Mesenchymal stem cell (in vitro differentiated cells and primary cell): ENCODE results near the gene IL36G.

Experiments used
- DNase-seq: peaks from one replicate; pipeline ENCODE4 v3.0.0-alpha.2; 2013
- H2AFZ ChIP-seq: one replicate; pipeline ENCODE4 v1.6.1; 2013; ENCODE audit warnings: low read depth, mild to moderate bottlenecking, control low read depth, inconsistent platforms, low read length, moderate library complexity
- H2AK5ac ChIP-seq: 2 replicates; pipeline ENCODE4 v1.6.1; 2013; ENCODE audit warnings: low read length, moderate library complexity, mild to moderate bottlenecking, inconsistent platforms; ENCODE audit not compliant: severe bottlenecking
- H2BK120ac ChIP-seq: one replicate; pipeline ENCODE4 v1.6.1; 2013; ENCODE audit warnings: low read depth, mild to moderate bottlenecking, inconsistent platforms, low read length, moderate library complexity
- H2BK12ac ChIP-seq, 2 experiments: one replicate each; pipeline ENCODE4 v1.6.1; 2013; ENCODE audit warnings: inconsistent platforms in 2 of 2, low read length in 2 of 2, mild to moderate bottlenecking in 2 of 2, moderate library complexity in 2 of 2, control low read depth in 1 of 2
- H2BK15ac ChIP-seq: one replicate; pipeline ENCODE4 v1.6.1; 2013; ENCODE audit warnings: mild to moderate bottlenecking, low read depth, inconsistent platforms; ENCODE audit not compliant: poor library complexity, severe bottlenecking
- H2BK5ac ChIP-seq: 2 replicates; pipeline ENCODE4 v1.6.1; 2013; ENCODE audit warnings: low read depth, mild to moderate bottlenecking, low read length, control low read depth, inconsistent platforms; ENCODE audit not compliant: poor library complexity, severe bottlenecking
- H3K14ac ChIP-seq, 2 experiments: one replicate each; pipeline ENCODE4 v1.6.1; 2013; ENCODE audit warnings: inconsistent platforms in 2 of 2, low read length in 2 of 2, control low read depth in 1 of 2, mild to moderate bottlenecking in 1 of 2, moderate library complexity in 1 of 2
- H3K18ac ChIP-seq, 2 experiments: one replicate each; pipeline ENCODE4 v1.6.1; 2013; ENCODE audit warnings: inconsistent platforms in 2 of 2, low read length in 2 of 2, control low read depth in 1 of 2, low read depth in 1 of 2, mild to moderate bottlenecking in 1 of 2
- H3K23ac ChIP-seq, 2 experiments: one replicate each; pipeline ENCODE4 v1.6.1; 2013; ENCODE audit warnings: inconsistent platforms in 2 of 2, low read length in 2 of 2, mild to moderate bottlenecking in 2 of 2, moderate library complexity in 2 of 2, control low read depth in 1 of 2
- H3K27ac ChIP-seq: 2 replicates; pipeline ENCODE4 v1.5.1; 2013; ENCODE audit warnings: mild to moderate bottlenecking, moderate library complexity, low read length, control low read depth, inconsistent platforms; ENCODE audit not compliant: poor library complexity, severe bottlenecking
- H3K27me3 ChIP-seq, 2 experiments: 2 replicates each; pipeline versions ENCODE4 v1.6.1 to v1.7.0; 2013; ENCODE audit warnings: low read length in 2 of 2, mild to moderate bottlenecking in 2 of 2, moderate library complexity in 2 of 2, control low read depth in 1 of 2, inconsistent platforms in 1 of 2; ENCODE audit not compliant: control insufficient read depth in 1 of 2, insufficient read depth in 1 of 2
- H3K36me3 ChIP-seq, 2 experiments: 2 replicates each; pipeline versions ENCODE4 v1.6.1 to v1.7.0; 2013; ENCODE audit warnings: low read length in 2 of 2, control low read depth in 1 of 2, inconsistent platforms in 1 of 2, low read depth in 1 of 2, mild to moderate bottlenecking in 1 of 2; ENCODE audit not compliant: insufficient read depth in 2 of 2, control insufficient read depth in 1 of 2
- H3K4ac ChIP-seq, 2 experiments: one replicate each; pipeline ENCODE4 v1.6.1; 2013; ENCODE audit warnings: inconsistent platforms in 2 of 2, low read length in 2 of 2, mild to moderate bottlenecking in 2 of 2, moderate library complexity in 2 of 2, control low read depth in 1 of 2, low read depth in 1 of 2
- H3K4me1 ChIP-seq: 2 replicates; pipeline ENCODE4 v1.6.1; 2013; ENCODE audit warnings: low read depth, low read length, control low read depth; ENCODE audit not compliant: control insufficient read depth, insufficient read depth
- H3K4me2 ChIP-seq: 2 replicates; pipeline ENCODE4 v1.6.1; 2013; ENCODE audit warnings: low read length, mild to moderate bottlenecking, inconsistent platforms; ENCODE audit not compliant: poor library complexity, severe bottlenecking
- H3K4me3 ChIP-seq, 2 experiments: 2 replicates each; pipeline versions ENCODE4 v1.5.1 to v1.7.0; 2013; ENCODE audit warnings: low read length in 2 of 2, mild to moderate bottlenecking in 2 of 2, control low read depth in 1 of 2, low read depth in 1 of 2; ENCODE audit not compliant: insufficient read depth in 1 of 2
- H3K79me1 ChIP-seq: replicated peaks from 2 replicates; pipeline ENCODE4 v1.6.1; 2013; ENCODE audit warnings: mild to moderate bottlenecking, control low read depth, low read length, inconsistent platforms; ENCODE audit not compliant: poor library complexity, severe bottlenecking
- H3K9ac ChIP-seq: 2 replicates; pipeline ENCODE4 v1.7.0; 2013; ENCODE audit warnings: mild to moderate bottlenecking, low read length, moderate library complexity
- H3K9me3 ChIP-seq: 2 replicates; pipeline ENCODE4 v1.7.0; 2013; ENCODE audit warnings: mild to moderate bottlenecking, low read length; ENCODE audit not compliant: control insufficient read depth
- H4K8ac ChIP-seq: one replicate; pipeline ENCODE4 v1.6.1; 2013; ENCODE audit warnings: inconsistent platforms, mild to moderate bottlenecking, low read length, moderate library complexity
- H4K91ac ChIP-seq: one replicate; pipeline ENCODE4 v1.6.1; 2013; ENCODE audit warnings: mild to moderate bottlenecking, low read length, inconsistent platforms
- WGBS: methylation state at CpG from one replicate; pipeline ENCODE4 v1.1.7; 2013; ENCODE audit warnings: mixed read lengths; 5-methylcytosine and 5-hydroxymethylcytosine counted together

The IL36G gene

GRCh38 chr2:112938904-112939303, 38.9 kb upstream of the IL36G start:
- Histone ChIP-seq H4K8ac (no peak overlapping the region), H2AFZ (no peak overlapping the region), H2BK15ac (no peak overlapping the region), H3K9me3 (no peaks in the 10 kb centered on the region), H3K27me3 (peaks cover 11 to 27% of the 10 kb centered on the region in 2 experiments), H2BK120ac (no peak overlapping the region), H4K91ac (peak overlapping the region; percentile 73), H3K4ac (no peak overlapping the region), H3K79me1 (no peaks in the 10 kb centered on the region), H3K23ac (no peak overlapping the region), H3K4me2 (no peak overlapping the region), H3K14ac (no peak overlapping the region), H3K36me3 (no peaks in the 10 kb centered on the region), H3K4me1 (peaks cover 4% of the 10 kb centered on the region), H3K9ac (no peak overlapping the region), H2BK5ac (no peak overlapping the region), H3K4me3 (no peak overlapping the region), H3K27ac (no peak overlapping the region), H3K18ac (no peak overlapping the region), H2BK12ac (no peak overlapping the region), H2AK5ac (no peak overlapping the region)
- DNase-seq = peak; percentile 17
- 88% methylated on average over 5 of the region's 5 CpGs for WGBS

GRCh38 chr2:112939425-112939824, 38.4 kb upstream of the IL36G start:
- no peaks in the 10 kb centered on the region for H3K36me3 ChIP-seq
- H3K4me3 ChIP-seq = no peak overlapping the region
- H3K27me3 ChIP-seq = peaks cover 11 to 27% of the 10 kb centered on the region in 2 experiments
- peaks cover 4% of the 10 kb centered on the region for H3K4me1 ChIP-seq
- no peak overlapping the region for H2AFZ ChIP-seq
- 94% methylated on average over 5 of the region's 5 CpGs for WGBS
- peak overlapping the region in 1 of 2 experiments; percentile 15 for H3K4ac ChIP-seq
- H4K91ac ChIP-seq = no peak overlapping the region
- H3K18ac ChIP-seq = no peak overlapping the region
- peak overlapping the region in 1 of 2 experiments; percentile 0 for H2BK12ac ChIP-seq
- H3K9ac ChIP-seq = no peak overlapping the region
- H3K9me3 ChIP-seq = no peaks in the 10 kb centered on the region
- H3K23ac ChIP-seq = no peak overlapping the region
- H3K79me1 ChIP-seq = no peaks in the 10 kb centered on the region
- no peak overlapping the region for H3K4me2 ChIP-seq
- H2BK5ac ChIP-seq = no peak overlapping the region
- H2BK120ac ChIP-seq = no peak overlapping the region
- DNase-seq = no peak
- no peak overlapping the region for H3K27ac ChIP-seq
- no peak overlapping the region for H2AK5ac ChIP-seq
- H2BK15ac ChIP-seq = no peak overlapping the region
- no peak overlapping the region for H4K8ac ChIP-seq
- no peak overlapping the region for H3K14ac ChIP-seq

DNA sequence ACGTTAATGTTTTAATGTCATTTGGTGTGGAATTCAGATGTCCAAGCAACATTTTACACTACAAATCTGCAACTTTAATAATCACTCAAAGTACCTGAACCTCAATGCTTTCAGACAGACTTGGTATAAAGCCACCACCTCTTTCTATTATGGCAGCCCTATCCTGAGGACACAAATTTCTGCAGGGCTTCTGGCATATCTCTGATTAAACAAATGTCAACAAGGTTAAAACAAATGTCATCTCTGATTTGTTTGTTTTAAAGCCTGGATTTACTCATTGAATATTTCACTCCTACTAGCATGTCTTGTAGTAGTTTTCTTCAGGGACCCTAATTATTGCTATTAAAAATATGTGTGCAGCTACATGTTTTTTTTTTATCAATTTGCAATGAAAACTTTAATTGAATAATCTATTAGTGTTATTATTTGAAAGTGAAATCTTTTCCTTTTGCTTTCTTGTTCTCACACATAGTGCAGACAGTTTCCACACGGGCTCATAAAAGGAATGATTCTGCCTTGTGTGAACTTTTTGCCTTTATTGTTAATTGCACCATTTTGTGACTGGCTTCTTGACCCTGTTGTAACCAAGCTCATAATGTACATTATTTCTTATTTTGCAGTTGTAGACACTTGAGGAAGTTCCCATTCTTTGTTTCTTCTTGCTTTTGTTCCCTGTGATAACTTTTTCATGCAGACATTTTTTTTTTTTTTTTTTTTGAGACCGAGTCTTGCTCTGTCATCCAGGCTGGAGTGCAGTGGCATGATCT, 36.8 kb upstream of the IL36G start:
- no peaks in the 10 kb centered on the region for H3K79me1 ChIP-seq
- WGBS = 50% methylated on average over 2 of the region's 3 CpGs
- no peak overlapping the region for H3K23ac ChIP-seq

DNA sequence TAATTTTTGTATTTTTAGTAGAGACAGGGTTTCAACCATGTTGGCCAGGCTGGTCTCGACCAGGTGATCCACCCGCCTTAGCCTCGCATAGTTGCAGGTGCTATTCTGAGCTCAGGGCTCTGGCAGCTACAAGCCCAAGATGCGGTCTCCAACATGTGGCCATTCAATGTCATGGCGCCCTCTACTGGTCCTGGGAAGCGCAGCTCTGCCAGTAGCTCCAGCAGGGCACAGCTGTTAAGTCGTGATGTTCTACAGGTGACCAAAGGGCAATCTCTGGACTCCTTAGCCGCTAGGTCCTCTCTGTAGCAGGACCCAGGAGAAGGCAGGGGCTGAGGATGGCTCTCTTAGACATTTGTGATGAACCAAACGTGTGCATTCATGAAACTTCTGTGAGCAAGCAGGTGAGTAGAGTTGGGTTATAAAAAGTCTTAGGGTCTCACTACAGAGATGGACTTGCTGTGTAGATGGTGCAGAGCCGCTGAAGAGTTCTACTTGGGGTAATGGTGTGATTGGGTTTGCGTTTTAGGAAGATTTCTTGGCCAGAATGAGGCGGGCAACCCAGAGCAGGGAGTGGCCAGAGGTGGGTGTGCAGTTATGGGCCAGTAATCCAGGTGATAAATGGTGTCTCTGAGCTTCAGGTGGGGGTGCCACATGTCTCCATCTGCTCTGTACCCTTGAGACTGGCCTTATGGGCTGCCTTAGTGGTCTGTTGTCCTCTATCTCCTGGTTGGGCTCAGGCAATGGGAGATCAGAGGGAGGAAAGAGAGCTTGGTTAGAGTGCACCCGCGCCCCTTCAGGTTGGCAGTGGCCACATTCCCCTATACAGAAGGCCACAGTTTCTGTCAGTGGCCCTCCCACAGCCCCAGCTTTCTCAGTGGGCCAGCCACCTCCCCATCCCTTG, 35.8 kb upstream of the IL36G start:
- peak; percentile 76 for DNase-seq
- Histone ChIP-seq H3K14ac (no peak overlapping the region), H3K4me2 (no peak overlapping the region), H3K4me1 (peaks cover 4% of the 10 kb centered on the region), H4K8ac (no peak overlapping the region), H3K79me1 (no peaks in the 10 kb centered on the region), H3K9me3 (peaks cover 19% of the 10 kb centered on the region), H2AK5ac (no peak overlapping the region), H2BK15ac (no peak overlapping the region), H2BK120ac (no peak overlapping the region), H3K9ac (no peak overlapping the region), H2AFZ (no peak overlapping the region), H3K27ac (no peak overlapping the region), H3K27me3 (peaks cover 18 to 32% of the 10 kb centered on the region in 2 experiments), H3K4ac (no peak overlapping the region), H3K23ac (no peak overlapping the region), H3K18ac (no peak overlapping the region), H3K36me3 (no peaks in the 10 kb centered on the region), H2BK5ac (no peak overlapping the region), H2BK12ac (no peak overlapping the region), H3K4me3 (no peak overlapping the region), H4K91ac (no peak overlapping the region)
- 30% methylated on average over 14 of the region's 14 CpGs for WGBS

More for the DNA sequence above, 36.8 kb upstream of the IL36G start:
- H2BK120ac ChIP-seq = no peak overlapping the region
- no peaks in the 10 kb centered on the region for H3K36me3 ChIP-seq
- no peak overlapping the region for H3K27ac ChIP-seq
- no peak overlapping the region for H4K8ac ChIP-seq
- H2BK12ac ChIP-seq = no peak overlapping the region
- no peak overlapping the region for H3K4me2 ChIP-seq
- DNase-seq = no peak
- H2AFZ ChIP-seq = no peak overlapping the region
- H3K4me3 ChIP-seq = no peak overlapping the region
- no peak overlapping the region for H2BK15ac ChIP-seq
- H4K91ac ChIP-seq = no peak overlapping the region
- H3K9ac ChIP-seq = no peak overlapping the region
- no peak overlapping the region for H2BK5ac ChIP-seq
- peaks cover 14% of the 10 kb centered on the region for H3K9me3 ChIP-seq
- H3K4me1 ChIP-seq = peaks cover 4% of the 10 kb centered on the region
- no peak overlapping the region for H2AK5ac ChIP-seq
- H3K14ac ChIP-seq = no peak overlapping the region
- peaks cover 10 to 27% of the 10 kb centered on the region in 2 experiments for H3K27me3 ChIP-seq
- H3K18ac ChIP-seq = no peak overlapping the region
- no peak overlapping the region for H3K4ac ChIP-seq
